ENCODE results near the gene GRK5.
A peak's percentile ranks its signal among the peaks of the same experiment; 100 is the strongest.

Gene GRK5

DNA sequence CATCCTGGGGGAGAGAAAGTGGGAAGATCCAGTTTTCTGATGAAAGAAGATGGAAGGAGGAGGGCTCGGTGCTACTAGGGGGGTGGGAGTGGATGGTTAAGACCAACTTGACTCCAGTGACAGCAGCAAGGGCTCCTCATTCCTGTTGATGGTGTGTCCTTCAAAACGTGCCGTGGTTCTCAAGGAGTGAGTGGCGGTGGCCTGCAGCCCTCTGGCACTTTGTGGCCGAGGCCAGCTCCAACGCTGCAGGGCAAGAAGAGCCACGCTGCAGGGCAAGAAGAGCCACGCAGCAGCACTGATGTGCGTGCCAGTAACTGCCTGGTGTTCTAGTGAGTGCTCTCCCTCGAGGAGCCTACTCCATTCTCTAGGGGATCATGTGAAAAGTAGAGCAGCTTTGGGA, 72.1 kb downstream of the GRK5 start:
- no peak for DNase-seq

DNA sequence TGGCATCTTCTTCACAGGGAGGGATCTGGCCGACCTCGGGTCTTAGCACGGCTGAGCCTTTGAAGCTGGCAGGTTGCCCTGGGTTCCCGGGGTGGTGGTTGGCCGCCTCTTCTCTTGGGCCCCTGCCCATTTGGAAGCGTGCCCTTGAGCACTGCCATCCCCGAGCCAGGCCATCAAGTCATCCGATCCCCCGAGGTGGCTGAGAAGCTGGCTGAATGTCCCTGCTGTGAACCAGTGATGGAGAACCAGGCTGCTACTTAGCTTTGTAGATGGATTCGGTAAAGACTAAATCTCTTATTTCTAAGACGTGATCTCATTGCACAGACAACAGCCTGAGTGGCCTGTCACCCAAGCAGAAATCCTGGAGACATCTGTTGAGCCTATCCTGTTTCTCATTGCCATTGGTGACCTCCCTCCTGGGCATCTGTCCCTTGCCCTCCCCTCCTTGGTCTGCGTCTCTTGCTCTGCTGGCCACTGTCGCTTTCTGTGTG, 74.3 kb downstream of the GRK5 start:
- no peak for DNase-seq

- no peak for DNase-seq
Observed at GRCh38 chr10:119282446-119282845, 75.1 kb downstream of the GRK5 start.

DNA sequence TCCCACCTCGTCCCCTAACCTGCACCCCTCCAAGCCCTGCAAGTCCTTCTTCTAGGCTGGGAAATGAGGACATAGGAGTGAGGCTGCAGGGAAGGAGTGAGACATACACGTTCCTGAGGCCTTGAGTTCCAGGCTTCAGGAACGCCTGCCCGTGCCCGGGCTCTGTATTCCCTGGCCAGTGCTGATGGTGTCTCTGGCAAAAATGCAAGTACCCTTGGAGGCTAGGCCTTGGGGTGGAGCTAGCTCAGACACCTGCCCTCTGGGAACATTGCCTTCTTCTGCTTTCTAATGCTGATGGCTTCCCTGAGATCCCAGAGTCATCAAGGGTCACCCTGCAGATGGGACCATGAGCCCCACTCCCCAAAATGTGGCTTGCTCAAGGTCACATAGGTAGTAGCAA, 76.0 kb downstream of the GRK5 start:
- no peak for DNase-seq

DNA sequence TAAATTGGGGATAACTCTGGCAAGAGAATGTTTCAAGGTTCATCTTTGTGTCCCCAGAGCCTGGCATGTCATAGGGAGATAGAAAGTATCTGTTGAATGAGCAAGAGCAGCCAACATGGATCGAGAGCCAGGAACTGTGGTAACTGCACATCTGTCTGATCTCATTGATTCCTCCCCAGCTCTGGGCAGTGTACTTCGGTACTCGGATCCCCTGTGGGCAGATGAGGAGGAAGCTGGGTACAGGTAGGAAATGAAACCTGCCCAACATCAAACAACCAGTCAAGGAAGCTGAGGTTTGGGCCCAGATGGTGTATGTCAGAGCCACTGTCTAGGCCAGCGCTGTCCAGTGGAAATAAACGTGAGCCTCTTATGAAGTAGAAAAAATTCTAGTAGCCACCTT, 76.4 kb downstream of the GRK5 start:
- no peak for DNase-seq

DNA sequence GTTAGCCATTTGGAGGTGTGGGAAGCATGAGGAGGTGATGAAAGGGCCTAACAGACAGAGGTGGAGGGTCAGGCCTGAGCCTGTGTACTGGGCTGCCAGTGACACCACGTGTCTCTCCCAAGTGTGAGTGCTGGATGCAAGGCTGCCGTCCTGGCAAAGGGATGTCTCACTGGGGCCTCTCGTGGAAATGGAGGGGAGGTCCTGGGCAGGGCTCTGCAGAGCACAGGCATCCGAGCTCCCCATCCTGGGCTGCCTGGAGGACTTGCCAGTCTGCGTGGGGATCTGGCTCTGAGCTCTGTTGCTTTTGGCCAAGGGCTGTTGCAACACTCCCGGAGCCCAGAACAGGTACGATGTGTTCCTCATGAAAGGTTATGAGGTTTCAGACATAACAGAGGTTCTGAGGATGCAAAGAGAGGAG, 77.3 kb downstream of the GRK5 start:
- DNase-seq: no peak

- no peak for DNase-seq
Observed at GRCh38 chr10:119285495-119286267, 78.3 kb downstream of the GRK5 start.

DNA sequence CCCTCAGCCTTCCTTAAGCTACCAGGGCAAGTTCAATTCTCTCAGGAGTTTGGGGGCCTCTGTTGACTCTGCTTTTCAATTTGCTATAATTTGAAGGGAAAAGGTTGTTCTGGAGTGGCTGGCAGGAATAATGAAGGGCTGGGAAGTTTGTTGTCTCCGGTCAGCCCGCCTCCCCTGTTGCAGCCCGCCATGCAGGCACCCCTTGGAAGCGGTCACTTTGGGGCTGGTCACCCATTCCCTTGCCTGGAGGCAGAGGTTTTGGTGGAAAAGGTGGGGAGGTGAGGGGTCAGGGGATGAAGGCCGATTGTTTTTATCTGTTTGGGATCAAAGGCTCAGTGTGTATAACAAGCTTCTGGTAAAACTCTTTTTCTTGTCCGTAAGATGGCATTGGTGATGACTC, 79.1 kb downstream of the GRK5 start:
- DNase-seq: no peak

DNA sequence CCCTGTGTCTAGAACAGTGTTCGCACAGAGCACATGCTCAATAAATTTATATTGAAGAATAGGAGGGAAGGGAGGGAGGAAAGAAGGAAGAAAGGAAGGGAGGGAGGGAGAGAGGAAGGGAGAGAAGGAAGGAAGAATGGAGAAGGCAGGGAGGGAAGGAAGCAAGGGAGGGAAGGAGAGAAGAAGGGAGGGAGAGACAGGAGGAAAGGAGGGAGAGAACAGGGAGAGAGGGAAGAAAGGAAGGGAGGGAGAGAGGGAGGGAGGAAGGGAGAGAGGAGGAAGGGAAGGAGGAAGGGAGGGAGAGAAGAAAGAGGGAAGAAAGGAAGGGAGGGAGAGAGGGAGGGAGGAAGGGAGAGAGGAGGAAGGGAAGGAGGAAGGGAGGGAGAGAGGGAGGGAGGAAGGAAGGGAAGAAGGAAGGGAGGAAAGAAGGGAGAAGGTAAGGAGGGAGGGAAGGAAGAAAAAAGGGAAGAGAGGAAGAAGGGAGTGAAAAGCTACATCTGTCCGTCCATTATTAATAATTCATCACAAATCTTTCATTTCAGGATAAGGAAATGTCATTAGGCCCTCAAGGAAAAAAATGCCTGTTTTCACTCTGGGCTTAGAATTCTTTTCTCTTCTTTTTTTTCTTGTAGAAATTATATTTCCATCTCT, 79.7 kb downstream of the GRK5 start:
- DNase-seq: no peak

DNA sequence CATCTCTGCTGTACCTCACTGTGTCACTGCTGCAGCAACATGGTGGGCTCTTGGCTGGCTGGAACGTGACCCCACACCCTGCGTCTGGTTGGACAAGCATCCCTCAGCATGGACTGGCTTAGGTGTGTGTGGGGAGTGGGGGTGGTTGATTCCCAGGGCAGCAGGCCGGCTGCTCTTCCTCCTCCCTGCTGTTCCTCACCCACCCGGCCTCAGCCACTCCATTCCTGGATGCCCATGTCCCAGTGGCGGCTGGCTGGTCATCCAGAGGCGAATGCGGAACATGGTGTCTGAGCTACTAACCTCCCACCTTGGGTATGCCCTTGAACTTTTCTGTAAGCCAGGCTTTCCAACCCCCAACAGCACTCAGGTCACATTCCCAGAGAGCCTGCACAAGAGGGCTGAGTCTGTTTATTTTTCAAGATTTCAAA, 81.2 kb downstream of the GRK5 start:
- no peak for DNase-seq

DNA sequence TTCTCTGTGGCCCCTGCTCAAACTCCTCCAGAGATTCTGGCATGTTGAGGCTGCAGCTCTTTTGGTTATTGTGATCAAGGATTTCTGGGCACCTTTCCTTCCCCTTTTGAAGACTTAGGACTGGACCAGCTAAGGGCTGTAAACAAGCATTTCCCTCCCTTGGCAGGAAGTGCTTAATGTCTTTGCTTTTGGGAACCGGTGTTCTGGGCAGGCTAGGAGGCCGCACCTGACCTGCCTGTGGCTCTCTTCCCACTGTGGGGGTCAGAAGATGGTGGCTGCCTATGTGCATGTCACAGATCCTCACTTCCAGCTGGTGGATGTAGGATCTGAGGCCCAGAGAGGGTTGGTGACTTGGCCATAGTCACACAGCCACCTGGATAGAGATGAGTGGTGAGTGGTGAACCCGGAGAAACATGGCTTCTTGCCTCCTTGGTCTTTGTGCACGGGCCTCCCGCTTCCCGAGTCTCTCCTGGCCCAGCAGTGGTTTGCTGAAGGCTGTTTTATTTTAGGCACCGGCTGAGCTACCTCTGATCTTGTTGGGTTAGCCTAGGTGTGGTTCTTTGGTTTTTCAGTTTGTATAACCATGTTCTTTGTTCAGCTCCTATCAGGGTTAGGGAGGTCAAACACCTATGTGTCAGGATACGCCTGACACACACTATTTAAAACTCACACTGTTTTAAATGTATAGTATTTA, 82.0 kb downstream of the GRK5 start:
- DNase-seq: no peak

GRCh38 chr10:119290301-119291048, 83.1 kb downstream of the GRK5 start:
- no peak for DNase-seq

DNA sequence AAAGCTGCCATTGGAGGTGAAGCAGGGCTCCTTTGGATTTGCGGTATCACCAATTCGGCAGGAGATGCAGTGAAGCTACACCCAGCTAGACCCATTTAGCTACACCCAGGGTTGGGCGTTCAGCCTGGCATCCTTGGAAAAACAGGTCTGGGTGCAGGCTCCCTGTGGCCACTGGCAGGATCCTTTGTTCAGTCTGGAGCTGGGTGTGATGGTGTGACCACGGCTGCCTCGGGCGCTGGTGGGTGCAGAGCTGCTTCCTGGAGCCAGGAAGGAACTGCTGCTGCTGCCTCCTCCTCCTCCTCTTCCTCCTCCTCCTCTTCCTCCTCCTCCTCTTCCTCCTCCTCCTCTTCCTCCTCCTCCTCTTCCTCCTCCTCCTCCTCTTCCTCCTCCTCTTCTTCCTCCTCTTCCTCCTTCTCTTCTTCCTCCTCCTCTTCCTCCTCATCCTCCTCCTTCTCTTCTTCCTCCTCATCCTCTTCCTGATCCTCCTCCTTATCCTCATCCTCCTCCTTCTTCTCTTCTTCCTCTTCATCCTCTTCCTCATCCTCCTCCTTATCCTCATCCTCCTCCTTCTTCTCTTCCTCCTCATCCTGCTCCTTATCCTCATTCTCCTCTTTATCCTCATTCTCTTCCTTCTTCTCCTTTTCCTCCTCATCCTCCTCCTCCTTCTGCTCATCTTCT, 84.0 kb downstream of the GRK5 start:
- no peak for DNase-seq

DNA sequence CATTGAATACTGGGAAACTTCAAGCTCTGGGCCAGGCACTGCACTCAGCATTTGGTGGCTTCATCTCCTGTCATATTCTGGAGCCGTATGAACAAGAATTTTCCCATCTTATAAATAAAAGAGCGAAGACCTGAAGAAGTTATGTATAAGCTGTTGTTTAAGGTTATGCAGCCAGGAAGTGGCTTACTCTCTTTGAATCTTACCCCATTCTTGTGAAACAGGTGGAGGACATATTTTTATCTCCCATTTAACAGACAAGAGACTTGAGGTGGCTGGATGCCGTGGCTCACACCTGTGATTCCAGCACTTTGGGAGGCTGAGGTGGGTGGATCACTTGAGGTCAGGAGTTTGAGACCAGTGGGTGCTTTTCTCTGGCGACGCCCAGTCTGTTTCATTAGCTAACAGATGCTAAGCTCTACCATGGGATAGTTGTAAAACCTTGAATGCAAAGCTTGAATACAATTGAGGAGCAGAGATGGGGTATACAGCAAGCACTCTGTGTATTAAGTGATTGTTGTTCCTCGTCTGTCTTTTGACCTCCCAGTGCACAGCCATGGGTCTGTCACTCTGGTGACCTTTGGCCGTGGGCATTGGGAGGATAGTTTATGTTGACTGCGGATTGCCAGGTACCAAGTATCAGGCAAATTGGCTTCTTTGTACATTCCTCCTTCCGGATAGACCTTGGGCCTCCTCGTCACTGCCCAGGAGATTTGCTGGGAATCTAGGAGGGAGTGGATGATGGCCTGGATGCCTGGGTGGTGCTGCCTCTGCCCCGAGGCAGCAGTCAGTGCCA, 85.8 kb downstream of the GRK5 start:
- no peak for DNase-seq

- DNase-seq: no peak
Observed at GRCh38 chr10:119296703-119297102, 89.3 kb downstream of the GRK5 start.

DNA sequence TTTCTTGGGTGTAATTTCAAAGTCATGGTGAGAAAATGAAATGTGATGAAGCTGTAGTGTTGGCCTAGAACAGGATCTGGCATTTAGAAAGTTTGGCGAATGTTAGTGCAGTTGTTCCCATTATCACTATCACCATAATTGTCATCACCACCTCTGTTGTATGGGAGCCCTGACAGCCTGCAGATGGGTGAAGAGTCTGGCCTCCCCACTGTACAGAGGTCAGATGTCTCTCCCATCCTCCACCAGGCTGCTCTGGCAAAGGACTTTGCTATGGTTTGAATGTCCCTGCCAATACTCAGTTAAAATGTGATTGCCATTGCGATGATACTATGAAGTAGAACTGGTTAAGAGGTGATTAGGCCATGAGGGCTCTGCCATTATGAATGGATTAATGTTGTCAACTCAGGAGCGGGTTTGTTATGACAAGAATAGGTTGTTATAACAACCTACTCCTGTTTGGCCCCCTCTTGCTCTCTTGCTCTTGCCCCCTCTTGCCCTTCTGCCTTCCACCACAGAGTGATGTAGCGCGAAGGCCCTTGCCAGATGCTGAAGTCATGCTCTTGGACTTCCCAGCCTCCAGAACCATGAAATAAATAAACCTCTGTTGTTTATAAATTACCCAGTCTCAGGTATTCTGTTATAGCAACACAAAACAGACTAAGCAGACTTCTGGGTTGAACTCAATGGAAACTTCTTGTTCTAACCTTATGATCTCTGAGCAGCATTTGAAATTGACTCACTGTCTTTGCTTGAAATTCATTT, 90.0 kb downstream of the GRK5 start:
- no peak for DNase-seq

DNA sequence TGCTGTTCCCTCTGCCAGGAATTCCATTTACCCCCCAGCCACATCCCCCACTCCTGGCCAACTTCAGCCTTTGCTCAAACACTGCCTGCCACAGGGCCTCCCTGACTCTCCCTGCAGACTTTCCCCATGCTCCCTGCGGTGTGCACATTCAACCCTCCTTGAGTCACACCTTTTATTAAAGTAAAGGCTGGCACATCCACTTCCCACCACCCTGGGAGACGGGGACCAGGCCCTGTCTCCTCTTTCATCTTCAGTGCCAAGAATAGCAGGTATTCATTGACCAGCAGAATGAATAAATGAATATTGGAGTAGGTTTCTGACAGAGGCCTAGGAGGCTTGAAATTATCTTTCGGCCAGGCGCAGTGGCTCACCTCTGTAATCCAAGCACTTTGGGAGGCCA, 91.4 kb downstream of the GRK5 start:
- DNase-seq: no peak

- no peak for DNase-seq
Observed at GRCh38 chr10:119299531-119299930, 92.2 kb downstream of the GRK5 start.

DNA sequence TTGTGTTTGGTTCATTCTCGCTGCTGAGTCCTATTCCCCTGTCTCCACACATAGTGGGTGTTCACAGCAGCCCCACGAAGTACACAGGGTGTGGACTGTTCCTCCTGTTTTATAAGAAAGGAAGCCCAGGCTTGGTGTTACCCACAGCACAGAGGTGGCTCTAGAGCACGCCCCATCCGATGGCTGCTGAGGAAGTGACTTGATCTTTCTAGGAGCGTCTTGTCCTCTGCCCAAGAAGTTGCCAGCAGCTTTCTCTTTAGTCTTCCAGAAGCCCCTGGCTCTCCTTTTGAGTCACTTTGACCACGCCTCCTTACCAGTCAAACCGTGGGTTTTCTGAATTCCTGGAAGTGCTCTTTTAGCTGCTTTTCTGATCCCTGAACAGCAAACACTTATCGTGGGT, 94.0 kb downstream of the GRK5 start:
- DNase-seq: peak; percentile 63

- no peak for DNase-seq
Observed at GRCh38 chr10:119302172-119302571, 94.8 kb downstream of the GRK5 start.
